ENCODE data around the gene PDGFRA.

DNA sequence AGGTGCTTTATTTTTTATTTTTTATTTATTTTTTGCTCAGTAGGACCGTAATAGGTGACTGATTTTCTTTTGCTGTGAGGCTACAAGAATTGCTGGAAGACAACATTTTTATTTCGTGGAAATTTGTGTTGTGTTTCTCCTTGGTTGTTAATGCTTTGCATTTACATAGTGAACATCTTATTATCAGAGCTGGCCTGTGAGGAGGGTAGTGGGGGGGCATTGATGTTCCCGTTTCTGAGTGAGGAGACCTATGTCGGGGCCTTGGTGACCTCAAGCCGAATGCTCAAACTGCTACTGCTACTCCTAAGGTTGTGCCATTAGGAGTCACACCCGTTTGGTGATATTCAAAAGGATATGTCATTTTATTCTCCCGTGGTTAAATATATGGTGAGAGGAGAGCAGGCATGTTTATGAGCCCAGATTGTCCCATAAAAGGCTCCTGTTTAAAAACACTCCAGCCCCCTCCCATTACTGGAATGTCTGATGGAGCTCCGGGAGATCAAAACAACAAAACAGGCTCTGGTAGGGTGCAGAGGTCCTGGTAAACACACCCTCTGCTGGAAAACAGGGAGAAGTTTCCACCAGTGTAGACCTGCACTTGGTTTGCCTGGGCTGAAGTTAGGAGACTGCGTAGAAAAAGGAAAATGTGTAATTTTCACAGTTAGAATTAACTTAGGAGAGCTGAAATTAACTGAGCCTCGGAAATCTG is 5.6 kb downstream of the PDGFRA start:
- TF ChIP-seq CTCF (IDR thresholded peaks at IDR 0.05) (no peak), POLR2A (IDR thresholded peaks at IDR 0.05) (no peak), POLR2AphosphoS5 (IDR thresholded peaks at IDR 0.05) (no peak)
